GM18909 (cell line): Measurements from ENCODE around the gene ACBD7.

ENCODE experiments used
- ATAC-seq: cut with Tn5 transposase; IDR thresholded peaks from one replicate; pipeline ENCODE4 v1.9.1; 2021; ENCODE audit warnings: mild to moderate bottlenecking; ENCODE audit not compliant: unreplicated experiment, poor library complexity

ACBD7 gene

GRCh38 chr10:15088428-15089261 is at the start of gene ACBD7:
Gene ACBD7 (minus strand): TSS chr10:15088776. CDS start chr10:15088728, 48 bp downstream.
- peak; percentile 99 for ATAC-seq

- no peak for ATAC-seq
Observed at GRCh38 chr10:15137636-15138035, 49.1 kb upstream of the ACBD7 start.

GRCh38 chr10:15137036-15137359 is 48.4 kb upstream of the ACBD7 start:
- no peak for ATAC-seq

- no peak for ATAC-seq
Observed at GRCh38 chr10:15136129-15137035, 47.8 kb upstream of the ACBD7 start.

- ATAC-seq, result no peak
Observed at GRCh38 chr10:15131330-15131729, 42.8 kb upstream of the ACBD7 start.

GRCh38 chr10:15124908-15125307 is 36.3 kb upstream of the ACBD7 start:
- no peak for ATAC-seq

- no peak for ATAC-seq
Observed at GRCh38 chr10:15124190-15124589, 35.6 kb upstream of the ACBD7 start.

GRCh38 chr10:15123749-15124184 is 35.2 kb upstream of the ACBD7 start:
- no peak for ATAC-seq

GRCh38 chr10:15122477-15123030 is 34.0 kb upstream of the ACBD7 start:
- peak; percentile 87 for ATAC-seq

GRCh38 chr10:15121707-15122106 is 33.1 kb upstream of the ACBD7 start:
- no peak for ATAC-seq

- ATAC-seq, result no peak
Observed at GRCh38 chr10:15120523-15120922, 31.9 kb upstream of the ACBD7 start.

GRCh38 chr10:15118615-15119014 is 30.0 kb upstream of the ACBD7 start:
- ATAC-seq, result no peak

GRCh38 chr10:15116225-15116624 is 27.6 kb upstream of the ACBD7 start:
- ATAC-seq, result no peak

GRCh38 chr10:15113766-15114165 is 25.2 kb upstream of the ACBD7 start:
- ATAC-seq, result no peak

GRCh38 chr10:15112657-15113056 is 24.1 kb upstream of the ACBD7 start:
- ATAC-seq, result no peak

GRCh38 chr10:15106352-15107013 is 17.9 kb upstream of the ACBD7 start:
- peak; percentile 81 for ATAC-seq

- ATAC-seq, result no peak
Observed at GRCh38 chr10:15103513-15103912, 14.9 kb upstream of the ACBD7 start.

- ATAC-seq, result no peak
Observed at GRCh38 chr10:15099886-15100285, 11.3 kb upstream of the ACBD7 start.

GRCh38 chr10:15097011-15097812 is 8.6 kb upstream of the ACBD7 start, which contains the start of gene RPP38:
Gene RPP38 (plus strand): TSS chr10:15097355. CDS start chr10:15103315, 5,960 bp downstream.
- peak; percentile 88 for ATAC-seq

- peak; percentile 17 for ATAC-seq
Observed at GRCh38 chr10:15096661-15097010, 8.1 kb upstream of the ACBD7 start.
